HG03039 (cell line): ENCODE results near the gene GABRD.

Experiments
- ATAC-seq: cut with Tn5 transposase; IDR thresholded peaks from one replicate; pipeline ENCODE4 v1.9.1; 2021; ENCODE audit warnings: mild to moderate bottlenecking, moderate library complexity; ENCODE audit not compliant: unreplicated experiment

GABRD gene

GRCh38 chr1:2052054-2052679 is 33.0 kb downstream of the GABRD start:
- no peak for ATAC-seq

GRCh38 chr1:2052756-2053155 is 33.6 kb downstream of the GABRD start:
- ATAC-seq: no peak

GRCh38 chr1:2053217-2053616 is 34.1 kb downstream of the GABRD start:
- ATAC-seq: no peak

- no peak for ATAC-seq
These were observed 34.7 kb downstream of the GABRD start for GRCh38 chr1:2053784-2054376.

GRCh38 chr1:2054560-2054959 is 35.4 kb downstream of the GABRD start:
- no peak for ATAC-seq

GRCh38 chr1:2055911-2056575 is 36.9 kb downstream of the GABRD start:
- no peak for ATAC-seq

GRCh38 chr1:2056955-2057590 is 37.9 kb downstream of the GABRD start:
- no peak for ATAC-seq

- ATAC-seq: no peak
These were observed 40.3 kb downstream of the GABRD start for GRCh38 chr1:2059290-2059953.

- ATAC-seq: no peak
These were observed 40.9 kb downstream of the GABRD start for GRCh38 chr1:2060072-2060471.

GRCh38 chr1:2060535-2060934 is 41.4 kb downstream of the GABRD start:
- no peak for ATAC-seq

GRCh38 chr1:2061065-2061778 is 42.1 kb downstream of the GABRD start:
- ATAC-seq: no peak

GRCh38 chr1:2065699-2066098 is 46.6 kb downstream of the GABRD start:
- ATAC-seq: no peak

- ATAC-seq: no peak
These were observed 48.2 kb downstream of the GABRD start for GRCh38 chr1:2067393-2067792.

- no peak for ATAC-seq
These were observed 48.8 kb downstream of the GABRD start for GRCh38 chr1:2067981-2068380.

GRCh38 chr1:2068951-2069350 is 49.8 kb downstream of the GABRD start:
- no peak for ATAC-seq

- ATAC-seq: no peak
These were observed 50.9 kb downstream of the GABRD start for GRCh38 chr1:2070016-2070415.

GRCh38 chr1:2070800-2071530 is 51.8 kb downstream of the GABRD start:
- ATAC-seq: no peak

- no peak for ATAC-seq
These were observed 53.1 kb downstream of the GABRD start for GRCh38 chr1:2072109-2072806.

GRCh38 chr1:2072891-2073290 is 53.7 kb downstream of the GABRD start:
- ATAC-seq: no peak
